Panc1 (cell line): Measurements from ENCODE around the gene TBPL2. TPM values are rescaled to one million over a fixed set of nuclear protein-coding genes. Genes with fewer than 3 reads are reported as not detected.

Source experiments
- ATAC-seq: fragments of 200-7000 bp; cut with Tn5 transposase; 2 replicates; pipeline ENCODE4 v1.9.1; 2020; ENCODE audit warnings: mild to moderate bottlenecking, moderate library complexity
- BruUV-seq: library from RNA; stranded (reverse); fragments of 400-500 nt; replicated peaks from 2 replicates; lab custom pipeline; 2021; lab: Mats Ljungman, UMichigan
- CTCF ChIA-PET: fragments of 300-600 bp; sonication (Branson Sonifier 250); formaldehyde crosslinking; loops from one replicate; lab custom pipeline; 2022; ENCODE audit warnings: antibody characterized with exemption; lab: Charles Lee
- POLR2A ChIA-PET: fragments of 300-600 bp; sonication (Branson Sonifier 250); formaldehyde crosslinking; loops from one replicate; lab custom pipeline; 2022; ENCODE audit warnings: antibody characterized with exemption; lab: Charles Lee
- DNase-seq: peaks from one replicate; pipeline ENCODE4 v3.0.0-alpha.2; 2010; ENCODE audit warnings: low read depth, low spot score
- H3K27ac ChIP-seq: 2 replicates; pipeline ENCODE4 v1.5.1; 2011; ENCODE audit warnings: mild to moderate bottlenecking, low read length, inconsistent platforms
- H3K27me3 ChIP-seq: fragments of 200-500 bp; sonication (Bioruptor generic); 2 replicates; pipeline ENCODE4 v1.6.0; 2014; ENCODE audit warnings: low read length, inconsistent platforms; ENCODE audit not compliant: control insufficient read depth, insufficient read depth
- H3K36me3 ChIP-seq: fragments of 200-500 bp; sonication (Bioruptor generic); 2 replicates; pipeline ENCODE4 v1.5.1; 2014; ENCODE audit warnings: inconsistent platforms, mild to moderate bottlenecking, low read length, moderate library complexity; ENCODE audit not compliant: control insufficient read depth, insufficient read depth
- H3K4me1 ChIP-seq: 2 replicates; pipeline ENCODE4 v1.5.1; 2011; ENCODE audit warnings: inconsistent platforms, mild to moderate bottlenecking, low read length, moderate library complexity; ENCODE audit not compliant: control insufficient read depth, insufficient read depth
- H3K4me3 ChIP-seq, 2 experiments: 2 replicates each; pipeline ENCODE4 v1.5.1; 2011 to 2012; ENCODE audit warnings: low read depth in 2 of 2, low read length in 2 of 2, mild to moderate bottlenecking in 2 of 2, inconsistent platforms in 1 of 2, moderate library complexity in 1 of 2
- H3K9me3 ChIP-seq: fragments of 200-500 bp; sonication (Bioruptor generic); 2 replicates; pipeline ENCODE4 v1.5.1; 2014; ENCODE audit warnings: low read depth, mild to moderate bottlenecking, inconsistent platforms, low read length, moderate library complexity; ENCODE audit not compliant: control insufficient read depth, insufficient read depth
- POLR2AphosphoS5 ChIP-seq: IDR thresholded peaks from 2 replicates; pipeline ENCODE4 v1.6.1; 2012; ENCODE audit warnings: mild to moderate bottlenecking, low read depth, low read length, moderate library complexity
- REST ChIP-seq, 2 experiments: IDR thresholded peaks; 2 replicates each; pipeline ENCODE4 v1.6.1; 2011 to 2012; ENCODE audit warnings: low read depth in 2 of 2, control low read depth in 1 of 2, low read length in 1 of 2, mild to moderate bottlenecking in 1 of 2, moderate library complexity in 1 of 2; ENCODE audit not compliant: insufficient read depth in 1 of 2
- SIN3A ChIP-seq: IDR thresholded peaks from 2 replicates; pipeline ENCODE4 v1.6.1; 2012; ENCODE audit warnings: low read depth, mild to moderate bottlenecking, low read length, moderate library complexity, borderline replicate concordance; ENCODE audit not compliant: insufficient read depth
- TCF7L2 ChIP-seq: IDR thresholded peaks from 2 replicates; pipeline ENCODE4 v1.6.1; 2011; ENCODE audit warnings: mild to moderate bottlenecking, low read depth, low read length, inconsistent platforms
- in situ Hi-C: cut with HindIII; loops from 2 replicates; pipeline ENCODE4 v1.10.0; 2016; ENCODE audit warnings: low sequenced_read_pairs, low pct_unique_long_range_greater_than_20kb
- intact Hi-C: fragments of 100-400 bp; cut with micrococcal nuclease; formaldehyde crosslinking; loops from one replicate; pipeline ENCODE4 v1.10.0; 2022; ENCODE audit not compliant: unreplicated experiment
- total RNA-seq: library from RNA; stranded (reverse); gene quantifications from one replicate; pipeline ENCODE4 v1.2.1, GENCODE V29; 2021; ENCODE audit not compliant: unreplicated experiment
- TF ChIP-seq, protein P1 (sequence below): fragments of 450-650 bp; IDR thresholded peaks from 2 replicates; pipeline ENCODE4 v1.5.1; 2017; ENCODE audit warnings: mild to moderate bottlenecking

The TBPL2 gene
- total RNA-seq, 1 experiment from 2014 or later = not detected

GRCh38 chr14:55450539-55450938, 10.1 kb upstream of the TBPL2 start:
- POLR2A ChIA-PET = no interaction called here
- H3K27ac ChIP-seq = peak overlapping the region; percentile 99
- no peaks in the 10 kb centered on the region for H3K27me3 ChIP-seq
- CTCF ChIA-PET = no interaction called here
- TF ChIP-seq POLR2AphosphoS5 (no peak), TCF7L2 (no peak), REST (IDR thresholded peaks at IDR 0.05; ENCODE audit: insufficient read depth in 1 of 2, low read depth in 2 of 2, low read length in 1 of 2) (no peak), SIN3A (no peak)
- TF ChIP-seq, protein P1, sequence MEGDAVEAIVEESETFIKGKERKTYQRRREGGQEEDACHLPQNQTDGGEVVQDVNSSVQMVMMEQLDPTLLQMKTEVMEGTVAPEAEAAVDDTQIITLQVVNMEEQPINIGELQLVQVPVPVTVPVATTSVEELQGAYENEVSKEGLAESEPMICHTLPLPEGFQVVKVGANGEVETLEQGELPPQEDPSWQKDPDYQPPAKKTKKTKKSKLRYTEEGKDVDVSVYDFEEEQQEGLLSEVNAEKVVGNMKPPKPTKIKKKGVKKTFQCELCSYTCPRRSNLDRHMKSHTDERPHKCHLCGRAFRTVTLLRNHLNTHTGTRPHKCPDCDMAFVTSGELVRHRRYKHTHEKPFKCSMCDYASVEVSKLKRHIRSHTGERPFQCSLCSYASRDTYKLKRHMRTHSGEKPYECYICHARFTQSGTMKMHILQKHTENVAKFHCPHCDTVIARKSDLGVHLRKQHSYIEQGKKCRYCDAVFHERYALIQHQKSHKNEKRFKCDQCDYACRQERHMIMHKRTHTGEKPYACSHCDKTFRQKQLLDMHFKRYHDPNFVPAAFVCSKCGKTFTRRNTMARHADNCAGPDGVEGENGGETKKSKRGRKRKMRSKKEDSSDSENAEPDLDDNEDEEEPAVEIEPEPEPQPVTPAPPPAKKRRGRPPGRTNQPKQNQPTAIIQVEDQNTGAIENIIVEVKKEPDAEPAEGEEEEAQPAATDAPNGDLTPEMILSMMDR = no peak
- no peak overlapping the region for H3K4me3 ChIP-seq
- intact Hi-C loops = no loop called here
- in situ Hi-C loops = no loop called here
- BruUV-seq = no TSS peak
- no peaks in the 10 kb centered on the region for H3K9me3 ChIP-seq
- DNase-seq (no peak), ATAC-seq (no peak)
- H3K4me1 ChIP-seq = peaks cover 95% of the 10 kb centered on the region
- no peaks in the 10 kb centered on the region for H3K36me3 ChIP-seq

DNA sequence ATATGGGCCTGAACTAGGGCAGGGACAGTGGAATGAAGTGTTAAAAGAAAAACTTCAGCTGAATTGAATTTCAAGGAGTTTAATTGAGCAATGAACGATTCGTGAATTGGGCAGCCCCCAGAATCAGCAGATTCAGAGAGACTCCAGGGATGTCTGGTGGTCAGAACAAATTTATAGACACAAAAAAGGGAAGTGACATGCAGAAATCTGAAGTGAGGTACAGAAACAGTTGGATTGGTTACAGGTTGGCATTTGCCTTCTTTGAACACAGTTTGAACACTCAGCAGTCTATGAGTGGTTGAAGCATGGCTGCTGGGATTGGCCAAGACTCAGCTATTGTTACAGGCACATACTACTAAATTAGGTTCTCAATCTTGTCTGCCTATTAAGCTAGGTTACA, 9.7 kb upstream of the TBPL2 start:
- in situ Hi-C loops (no loop called here), intact Hi-C loops (no loop called here)
- ChIA-PET CTCF (no interaction called here), POLR2A (no interaction called here)
- Histone ChIP-seq H3K9me3 (no peaks in the 10 kb centered on the region), H3K4me1 (peaks cover 91% of the 10 kb centered on the region), H3K27ac (peak overlapping the region; percentile 99), H3K27me3 (no peaks in the 10 kb centered on the region), H3K36me3 (no peaks in the 10 kb centered on the region), H3K4me3 (no peak overlapping the region)
- no TSS peak for BruUV-seq
- TF ChIP-seq SIN3A (no peak), TCF7L2 (no peak), REST (IDR thresholded peaks at IDR 0.05; ENCODE audit: insufficient read depth in 1 of 2, low read depth in 2 of 2, low read length in 1 of 2) (no peak), POLR2AphosphoS5 (no peak)
- TF ChIP-seq, protein P1 = no peak
- ATAC-seq (no peak), DNase-seq (no peak)
